DND-41 (cell line): Measurements from ENCODE around the gene ZNF8.

Source experiments
- ATAC-seq: fragments of 200-7000 bp; cut with Tn5 transposase; 3 replicates; pipeline ENCODE4 v1.9.1; 2021; ENCODE audit warnings: low read depth; ENCODE audit not compliant: insufficient read depth
- DNase-seq: peaks from one replicate; pipeline ENCODE4 v3.0.0-alpha.2; 2020
- H2AFZ ChIP-seq: 2 replicates; pipeline ENCODE4 v1.6.0; 2012; ENCODE audit warnings: low read depth, low read length
- H3K27ac ChIP-seq: 2 replicates; pipeline ENCODE4 v1.5.1; 2012; ENCODE audit warnings: low read length, inconsistent platforms
- H3K27me3 ChIP-seq: fragments of 200-600 bp; sonication (generic); 2 replicates; pipeline ENCODE4 v1.6.0; 2012; ENCODE audit warnings: low read length, mild to moderate bottlenecking, inconsistent platforms; ENCODE audit not compliant: insufficient read depth, poor library complexity
- H3K36me3 ChIP-seq: 2 replicates; pipeline ENCODE4 v1.5.1; 2012; ENCODE audit warnings: low read length, inconsistent platforms; ENCODE audit not compliant: insufficient read depth
- H3K4me1 ChIP-seq: 2 replicates; pipeline ENCODE4 v1.5.1; 2012; ENCODE audit warnings: mild to moderate bottlenecking, low read length; ENCODE audit not compliant: insufficient read depth
- H3K4me2 ChIP-seq: 2 replicates; pipeline ENCODE4 v1.6.0; 2012; ENCODE audit warnings: mild to moderate bottlenecking, moderate library complexity, low read length, inconsistent platforms; ENCODE audit not compliant: insufficient read depth
- H3K4me3 ChIP-seq, 2 experiments: fragments of 200-600 bp in 1 of 2; shearing (Covaris generic) in 1 of 2; 2 replicates each; pipeline ENCODE4 v1.5.1; 2012 to 2016; ENCODE audit warnings: inconsistent platforms in 2 of 2, low read length in 2 of 2, mild to moderate bottlenecking in 2 of 2, low read depth in 1 of 2, moderate library complexity in 1 of 2
- H3K79me2 ChIP-seq: 2 replicates; pipeline ENCODE4 v1.6.0; 2012; ENCODE audit warnings: low read length, inconsistent platforms; ENCODE audit not compliant: insufficient read depth
- H3K9ac ChIP-seq: 2 replicates; pipeline ENCODE4 v1.6.0; 2012; ENCODE audit warnings: low read depth, mild to moderate bottlenecking, inconsistent platforms, low read length, moderate library complexity
- H3K9me3 ChIP-seq: 2 replicates; pipeline ENCODE4 v1.5.1; 2012; ENCODE audit warnings: low read length, moderate library complexity, mild to moderate bottlenecking, inconsistent platforms; ENCODE audit not compliant: insufficient read depth, severe bottlenecking
- H4K20me1 ChIP-seq: 2 replicates; pipeline ENCODE4 v1.6.0; 2012; ENCODE audit warnings: low read length; ENCODE audit not compliant: insufficient read depth
- CTCF ChIP-seq: IDR thresholded peaks from 2 replicates; pipeline ENCODE4 v1.5.1; 2012; ENCODE audit warnings: borderline replicate concordance, low read length, moderate library complexity, mild to moderate bottlenecking; ENCODE audit not compliant: poor library complexity, severe bottlenecking; ENCODE audit errors: extremely low read depth
- EZH2 ChIP-seq: IDR thresholded peaks from 3 replicates; pipeline ENCODE4 v1.6.1; 2012; ENCODE audit warnings: borderline replicate concordance, low read depth, mild to moderate bottlenecking, moderate library complexity, low read length, inconsistent platforms; ENCODE audit not compliant: severe bottlenecking

The ZNF8 gene

GRCh38 chr19:58336820-58337219, 58.1 kb downstream of the ZNF8 start:
- no peak overlapping the region for H3K27ac ChIP-seq
- H3K36me3 ChIP-seq, result peaks cover 57% of the 10 kb centered on the region
- H3K9ac ChIP-seq, result no peak overlapping the region
- H3K4me3 ChIP-seq, result no peak overlapping the region
- no peak for ATAC-seq
- H3K4me2 ChIP-seq, result no peak overlapping the region
- no peak overlapping the region for H2AFZ ChIP-seq
- peaks cover 4% of the 10 kb centered on the region; the same call in 1 of the 2 replicates for H4K20me1 ChIP-seq
- TF ChIP-seq EZH2 (no peak), CTCF (no peak)
- peaks cover under 1% of the 10 kb centered on the region; the same call in 1 of the 2 replicates for H3K79me2 ChIP-seq
- H3K9me3 ChIP-seq, result no peaks in the 10 kb centered on the region
- H3K4me1 ChIP-seq, result no peaks in the 10 kb centered on the region
- DNase-seq, result no peak
- no peaks in the 10 kb centered on the region for H3K27me3 ChIP-seq

DNA sequence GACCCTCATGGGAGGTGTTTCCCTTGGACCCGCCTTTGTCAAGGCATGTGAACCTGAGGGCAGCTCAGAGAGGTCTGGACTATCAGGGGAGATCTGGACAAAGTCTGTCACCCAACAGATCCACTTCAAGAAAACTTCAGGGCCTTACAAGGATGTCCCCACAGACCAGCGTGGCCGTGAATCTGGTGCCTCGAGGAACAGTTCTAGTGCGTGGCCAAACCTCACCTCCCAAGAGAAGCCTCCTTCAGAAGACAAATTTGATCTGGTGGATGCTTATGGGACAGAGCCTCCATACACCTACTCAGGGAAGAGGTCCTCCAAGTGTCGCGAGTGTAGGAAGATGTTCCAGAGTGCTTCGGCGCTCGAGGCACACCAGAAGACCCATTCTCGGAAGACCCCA, 59.6 kb downstream of the ZNF8 start:
- DNase-seq, result no peak
- peaks cover 4% of the 10 kb centered on the region; the same call in 1 of the 2 replicates for H3K79me2 ChIP-seq
- peaks cover 62% of the 10 kb centered on the region for H3K36me3 ChIP-seq
- H2AFZ ChIP-seq, result no peak overlapping the region
- H3K9me3 ChIP-seq, result no peaks in the 10 kb centered on the region
- H3K4me3 ChIP-seq, result no peak overlapping the region
- no peak overlapping the region for H3K4me2 ChIP-seq
- H4K20me1 ChIP-seq, result peaks cover 4% of the 10 kb centered on the region; the same call in 1 of the 2 replicates
- H3K4me1 ChIP-seq, result no peaks in the 10 kb centered on the region
- ATAC-seq, result no peak
- no peaks in the 10 kb centered on the region for H3K27me3 ChIP-seq
- no peak overlapping the region for H3K27ac ChIP-seq
- TF ChIP-seq CTCF (no peak), EZH2 (no peak)
- no peak overlapping the region for H3K9ac ChIP-seq

GRCh38 chr19:58338825-58339558, 60.2 kb downstream of the ZNF8 start:
- no peaks in the 10 kb centered on the region for H3K27me3 ChIP-seq
- H3K36me3 ChIP-seq, result peaks cover 62% of the 10 kb centered on the region
- no peak for DNase-seq
- peaks cover 4% of the 10 kb centered on the region; the same call in 1 of the 2 replicates for H3K79me2 ChIP-seq
- TF ChIP-seq CTCF (peak; percentile 43), EZH2 (no peak)
- H3K4me3 ChIP-seq, result no peak overlapping the region
- H3K4me2 ChIP-seq, result no peak overlapping the region
- no peak overlapping the region for H2AFZ ChIP-seq
- peaks cover 4% of the 10 kb centered on the region; the same call in 1 of the 2 replicates for H4K20me1 ChIP-seq
- no peak overlapping the region for H3K27ac ChIP-seq
- no peaks in the 10 kb centered on the region for H3K4me1 ChIP-seq
- ATAC-seq, result peak; percentile 56
- H3K9ac ChIP-seq, result no peak overlapping the region
- no peaks in the 10 kb centered on the region for H3K9me3 ChIP-seq
